GM21825 (cell line): ENCODE data around the gene ZNF311.

ENCODE experiments used
- ATAC-seq: cut with Tn5 transposase; IDR thresholded peaks from one replicate; pipeline ENCODE4 v1.9.1; 2021; ENCODE audit warnings: mild to moderate bottlenecking, moderate library complexity; ENCODE audit not compliant: unreplicated experiment

The ZNF311 gene

DNA sequence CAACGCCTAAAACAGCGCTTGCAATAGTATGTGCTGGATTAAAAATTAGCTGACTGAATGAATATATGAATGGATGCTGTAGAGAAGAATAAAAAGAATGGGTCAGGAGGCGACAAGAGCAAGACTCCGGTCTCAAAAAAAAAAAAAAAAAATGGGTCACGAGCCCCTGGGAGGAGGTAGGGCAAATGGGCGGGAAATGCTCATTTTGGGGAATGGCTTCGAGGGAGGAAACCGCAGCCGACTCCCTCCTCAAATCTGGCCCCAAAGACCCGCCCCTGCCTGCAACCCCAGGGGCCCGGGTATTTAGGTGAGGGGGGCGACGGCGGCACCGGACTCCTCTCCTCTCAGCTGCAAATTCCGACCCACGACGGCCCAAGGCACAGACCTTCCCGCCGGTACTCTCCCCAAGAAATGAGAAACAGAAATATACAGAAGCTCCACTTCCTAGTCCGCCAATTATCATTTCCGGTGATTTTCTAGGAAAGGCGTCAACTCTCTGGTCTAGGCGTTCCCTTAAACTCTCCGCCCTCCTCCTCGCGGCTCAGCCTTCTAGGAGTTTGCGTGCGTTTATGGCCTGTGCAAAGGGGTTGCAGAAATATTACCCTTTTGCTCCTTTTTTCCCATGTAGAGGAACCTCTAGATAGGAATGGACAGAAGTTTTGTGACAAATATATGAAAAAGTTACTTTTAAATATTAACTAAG is at the start of gene ZNF311:
ZNF311 (minus strand) TSS at position 133 of the 703 bp plus-strand sequence. CDS start 1,361 bp downstream, outside the sequence.
- ATAC-seq = no peak

DNA sequence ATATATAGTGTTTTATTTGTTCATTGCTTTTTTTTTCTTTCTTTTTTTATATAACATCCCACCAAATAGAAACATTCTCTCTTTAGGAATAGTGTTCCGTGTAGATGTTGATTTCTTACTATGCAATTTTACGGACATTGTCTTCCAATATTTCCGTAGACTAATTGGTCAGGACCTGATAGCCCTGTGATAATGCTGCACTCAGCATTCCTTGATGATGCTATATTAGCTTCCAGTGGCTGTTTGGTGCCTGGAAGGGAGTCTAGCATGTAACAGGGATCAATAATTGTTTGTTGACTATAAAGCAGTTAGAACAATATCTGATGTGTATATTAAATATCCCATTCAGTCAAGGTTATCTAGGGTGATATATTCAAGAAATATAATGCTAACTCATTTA is 46.6 kb upstream of the ZNF311 start:
- no peak for ATAC-seq

DNA sequence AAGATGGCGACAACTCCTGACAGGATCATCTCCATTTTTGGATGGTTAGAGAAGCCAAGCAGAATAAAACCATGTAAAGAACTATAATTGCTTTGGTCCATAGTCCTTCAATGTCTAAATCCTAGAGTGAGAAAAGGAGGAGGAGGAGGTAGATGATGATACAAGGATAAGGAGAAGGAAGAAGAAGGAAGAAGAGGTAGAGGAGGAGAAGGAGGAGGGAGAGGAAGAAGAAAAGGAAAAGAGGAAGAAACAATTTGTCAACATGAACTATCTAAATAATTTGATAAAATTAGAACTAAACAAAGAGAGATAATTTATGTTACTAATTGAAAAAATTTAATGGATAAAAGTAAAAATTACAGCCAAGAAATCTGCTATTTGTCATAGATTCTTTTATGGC is 40.0 kb upstream of the ZNF311 start, which contains the start of gene OR2W1:
OR2W1 (minus strand) TSS at position 101 of the 400 bp plus-strand sequence; CDS start at position 101, 0 bp downstream.
- no peak for ATAC-seq

DNA sequence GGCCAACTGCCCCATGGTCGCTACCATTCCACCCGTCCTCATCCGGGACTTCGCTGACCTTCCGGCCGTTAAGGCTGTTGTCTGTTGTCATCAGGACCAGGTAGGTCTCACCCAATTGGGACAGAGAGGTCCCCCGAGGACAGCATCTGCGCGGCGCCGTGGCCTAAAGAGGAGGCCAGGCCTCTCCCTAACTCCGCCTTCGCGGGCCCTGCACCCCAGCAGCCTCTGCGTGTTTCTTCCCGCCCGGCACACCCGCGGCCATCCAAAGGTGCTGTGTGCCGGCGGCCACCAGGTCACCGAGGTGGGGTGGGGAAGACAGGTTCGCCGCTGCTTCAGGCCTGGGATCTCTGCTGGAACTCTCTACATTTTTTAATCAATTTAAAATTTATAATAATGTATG is 30.8 kb upstream of the ZNF311 start:
- ATAC-seq = no peak

DNA sequence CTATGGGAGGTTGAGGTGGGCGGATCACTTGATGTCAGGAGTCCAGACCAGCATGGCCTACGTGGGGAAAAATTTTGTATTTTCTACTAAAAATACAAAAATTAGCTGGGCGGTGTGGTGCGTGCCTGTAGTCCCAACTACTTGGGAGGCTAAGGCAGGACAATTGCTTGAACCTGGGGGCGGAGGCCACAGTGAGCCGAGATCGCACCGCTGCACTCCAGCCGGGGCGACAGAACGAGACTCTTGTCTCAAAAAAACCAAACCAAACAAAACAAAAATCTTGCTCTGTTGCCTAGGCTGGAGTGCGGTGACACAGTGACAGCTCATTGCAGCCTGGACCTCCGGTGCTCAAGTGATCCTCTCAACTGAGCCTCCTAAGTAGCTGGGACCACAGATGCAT is 23.7 kb upstream of the ZNF311 start:
- ATAC-seq = no peak

DNA sequence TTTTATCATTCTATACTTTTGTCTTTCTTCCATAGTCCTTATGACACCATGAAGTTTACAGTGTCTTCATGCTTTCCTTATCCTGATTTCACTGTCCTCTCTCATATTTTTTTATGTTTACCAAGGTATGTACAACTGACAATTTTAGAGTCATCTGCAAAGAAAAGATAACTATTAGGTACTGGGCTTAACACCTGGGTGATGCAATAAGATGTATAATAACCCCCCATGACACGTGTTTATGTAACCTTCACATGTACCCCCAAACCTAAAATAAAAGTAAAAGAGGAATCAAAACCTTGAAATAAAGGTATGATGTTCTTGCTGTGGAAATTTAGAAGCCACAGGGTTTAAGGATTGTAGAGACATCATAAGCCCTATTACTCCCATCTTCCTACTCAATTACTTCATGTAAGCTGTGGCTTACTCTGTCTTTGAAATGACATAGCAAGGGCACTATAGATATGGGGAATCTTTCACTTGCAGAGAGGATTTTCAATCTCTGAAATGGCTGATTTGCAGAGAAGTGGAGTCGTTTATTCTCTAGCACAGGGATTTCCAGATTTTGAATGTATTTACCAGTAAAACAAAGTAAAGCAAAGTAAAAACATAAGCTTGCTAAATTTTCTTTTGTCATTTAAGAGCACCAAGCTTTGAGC is 20.9 kb upstream of the ZNF311 start:
- no peak for ATAC-seq

DNA sequence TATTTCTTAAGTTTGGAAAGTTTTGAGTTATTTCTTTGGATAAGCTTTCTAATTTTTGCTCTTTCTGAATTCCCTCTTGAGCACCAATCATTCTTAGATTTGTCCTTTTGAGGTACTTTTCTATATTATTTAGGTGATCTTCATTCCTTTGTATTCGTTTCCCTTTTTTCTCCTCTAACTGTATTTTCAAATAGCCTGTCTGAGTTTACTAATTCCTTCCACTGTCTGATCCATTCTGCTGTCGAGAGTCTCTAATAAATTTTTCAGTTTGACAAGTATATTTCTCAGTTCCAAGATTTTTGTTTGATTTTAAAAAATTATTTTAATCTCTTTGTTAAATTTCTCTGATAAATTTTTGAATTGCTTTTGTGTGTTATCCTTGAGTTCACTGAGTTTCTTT is 16.3 kb upstream of the ZNF311 start:
- no peak for ATAC-seq

DNA sequence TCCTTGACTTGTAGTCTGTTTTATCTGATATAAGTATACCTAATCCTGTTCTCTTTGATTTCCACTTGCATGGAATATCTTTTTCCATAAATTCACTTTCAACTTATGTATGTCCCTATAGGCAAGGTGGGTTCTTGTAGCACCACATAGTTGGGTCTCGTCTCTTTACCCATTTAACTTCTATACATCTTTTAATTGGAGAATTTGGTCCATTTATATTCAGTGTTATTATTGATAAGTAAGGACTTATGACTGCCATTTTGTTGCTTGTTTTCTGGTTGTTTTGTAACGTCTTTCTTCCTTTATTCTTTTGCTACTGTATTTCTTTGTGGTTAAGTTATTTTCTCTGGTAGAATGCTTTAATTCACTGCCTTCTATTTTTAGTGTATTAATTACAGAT is 14.5 kb upstream of the ZNF311 start:
- no peak for ATAC-seq

DNA sequence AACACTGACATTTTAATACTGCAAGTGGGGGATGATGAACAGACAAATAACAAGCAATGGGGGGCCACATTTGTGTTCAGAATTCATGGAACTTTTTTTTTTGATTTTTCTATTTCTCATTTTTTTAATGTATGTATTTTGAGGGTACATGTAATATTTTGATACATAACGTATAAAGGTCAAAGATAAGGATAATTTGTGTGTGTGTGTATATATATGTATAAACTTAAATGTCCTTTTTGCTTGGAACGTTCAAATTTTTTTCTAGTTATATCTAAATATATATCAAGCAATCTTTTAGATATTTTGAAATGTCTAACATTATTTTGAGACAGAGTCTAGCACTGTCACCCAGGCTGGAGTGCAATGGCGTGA is 12.3 kb upstream of the ZNF311 start:
- ATAC-seq = no peak

DNA sequence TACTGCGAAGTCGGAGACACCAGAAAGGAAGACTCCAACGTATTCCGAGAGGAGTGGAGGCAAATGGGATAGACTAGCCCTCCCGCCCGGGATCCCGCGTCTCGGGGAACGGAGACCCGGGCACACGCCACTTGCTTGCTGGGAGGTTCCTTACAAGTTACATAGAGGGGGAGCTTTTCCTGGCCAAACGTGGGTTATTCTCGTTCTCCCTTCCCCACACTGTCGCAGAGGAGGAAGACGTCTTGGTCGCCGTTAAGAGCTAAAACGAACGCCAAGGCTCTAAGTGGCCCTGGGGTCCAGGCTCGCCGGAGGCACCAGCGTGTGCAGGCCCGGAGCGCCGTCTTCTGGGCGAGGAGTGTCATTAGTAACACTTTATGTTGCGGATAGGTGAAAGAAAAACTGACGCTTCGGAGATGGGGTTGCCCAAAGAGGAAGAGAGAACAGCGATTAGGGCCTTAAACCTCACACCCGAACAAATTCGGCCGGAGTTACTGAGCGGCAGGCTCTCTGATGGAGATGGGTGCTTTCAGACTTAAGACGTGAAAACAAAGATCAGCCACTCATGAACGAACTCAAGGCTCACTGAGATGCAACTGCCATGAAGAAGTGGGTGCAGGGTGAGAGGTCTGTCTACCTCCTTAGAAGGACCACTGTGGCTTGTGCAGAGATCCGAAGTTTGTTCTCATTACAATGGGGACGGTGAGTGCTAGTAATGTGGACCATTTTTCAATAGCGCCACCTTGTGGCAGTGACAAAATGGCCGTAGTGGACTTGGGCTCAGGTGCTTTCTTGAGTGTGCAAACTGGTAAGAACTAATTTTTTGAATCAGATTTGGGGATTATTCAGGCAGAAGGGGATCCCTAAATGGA is 11.7 kb upstream of the ZNF311 start:
- ATAC-seq = peak; percentile 67

DNA sequence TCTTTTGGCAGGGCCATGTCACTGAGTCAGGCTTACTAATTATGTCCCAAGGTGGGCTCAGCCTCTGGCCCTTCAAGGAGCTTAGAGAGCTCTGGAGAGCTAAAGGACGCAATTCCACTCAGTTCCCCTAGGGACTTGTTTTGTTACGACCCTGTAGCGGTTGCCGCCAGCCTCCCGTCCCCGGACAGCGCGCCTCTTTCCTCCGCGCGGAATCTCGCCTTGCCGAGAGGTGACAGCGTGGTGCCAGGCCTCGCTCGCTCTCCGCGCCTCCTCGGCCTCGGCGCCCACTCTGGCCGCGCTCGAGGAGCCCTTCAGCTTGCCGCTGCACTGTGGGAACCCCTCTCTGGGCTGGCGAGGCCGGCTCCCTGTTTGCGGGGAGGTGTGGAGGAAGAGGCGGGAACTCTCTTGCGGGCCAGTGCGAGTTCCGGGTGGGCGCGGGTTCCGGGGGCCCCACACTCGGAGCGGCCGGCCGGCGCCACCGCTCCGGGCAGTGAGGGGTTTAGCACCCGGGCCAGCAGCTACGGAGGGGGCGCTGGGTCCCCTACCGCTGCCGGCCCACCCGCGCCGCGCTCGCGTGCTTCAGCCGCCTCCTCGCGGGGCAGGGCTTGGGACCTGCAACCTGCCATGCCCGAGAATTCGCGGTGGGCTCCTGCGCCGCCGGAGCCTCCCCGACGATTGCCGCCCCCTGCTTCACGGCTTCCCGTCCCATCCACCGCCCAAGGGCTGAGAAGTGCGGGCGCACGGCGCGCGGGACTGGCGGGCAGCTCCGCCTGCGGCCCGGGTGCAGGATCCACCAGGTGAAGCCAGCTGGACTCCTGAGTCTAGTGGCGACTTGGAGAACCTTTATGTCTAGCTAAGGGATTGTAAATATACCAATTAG is 9.9 kb upstream of the ZNF311 start:
- ATAC-seq = no peak

DNA sequence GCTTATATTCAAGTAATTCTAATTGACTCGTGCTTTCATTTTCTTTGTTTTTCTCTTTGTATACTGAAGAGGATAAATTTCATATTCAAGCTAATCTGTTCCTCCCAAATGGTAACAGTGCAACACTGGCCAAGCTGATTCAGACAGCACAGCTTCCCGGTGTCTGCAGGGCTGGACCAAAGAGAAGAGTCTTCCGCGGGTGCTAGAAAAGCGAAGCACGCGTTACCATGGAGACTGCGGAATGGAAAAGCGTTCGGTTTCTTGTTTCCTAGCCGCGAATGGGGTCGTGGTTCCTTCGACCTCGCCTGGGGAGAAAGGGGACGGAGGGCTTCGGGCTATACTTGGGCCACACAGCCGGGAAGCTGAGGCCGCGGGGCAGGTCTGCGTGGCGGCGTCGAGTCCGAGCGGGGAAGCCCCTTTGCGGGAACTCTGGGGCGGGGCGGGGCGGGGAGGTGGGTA is 6.2 kb upstream of the ZNF311 start:
- no peak for ATAC-seq

DNA sequence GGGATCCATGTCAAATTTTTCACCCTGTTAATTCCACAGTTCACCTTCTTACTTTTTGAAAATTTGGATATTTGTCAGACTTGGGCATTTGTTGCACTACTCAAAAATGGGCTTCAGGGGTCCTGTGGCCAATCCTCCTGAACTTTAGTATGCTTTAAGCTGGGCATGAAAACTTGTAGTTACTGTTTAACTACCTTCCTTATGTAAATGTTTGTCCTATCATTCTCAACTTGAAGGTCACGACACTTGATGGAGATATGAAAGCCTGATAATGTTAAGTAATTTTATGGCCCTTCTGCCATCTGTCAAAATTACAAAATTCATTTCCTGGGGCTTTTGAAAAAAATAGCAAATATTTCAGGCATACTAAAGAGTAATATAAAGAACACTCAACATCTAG is 4.2 kb upstream of the ZNF311 start:
- no peak for ATAC-seq

DNA sequence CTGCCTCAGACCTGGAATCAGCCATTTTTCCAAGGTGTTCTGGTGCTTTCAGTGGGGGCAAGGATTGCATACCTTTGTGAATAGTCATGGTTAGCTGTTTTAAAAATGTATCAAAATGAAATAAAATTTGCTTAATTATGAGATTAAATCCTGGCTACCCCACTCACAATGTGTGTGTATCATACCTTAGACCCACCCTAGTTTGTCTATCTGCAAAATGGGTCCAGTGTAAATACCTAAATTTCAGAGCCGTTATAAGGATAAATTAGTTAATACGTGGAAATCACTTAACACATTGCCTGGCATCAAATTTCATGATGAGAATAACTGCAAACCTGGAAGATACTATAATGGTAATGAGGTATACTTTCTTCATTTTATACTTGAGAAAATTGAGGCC is 3.0 kb upstream of the ZNF311 start:
- ATAC-seq = no peak

DNA sequence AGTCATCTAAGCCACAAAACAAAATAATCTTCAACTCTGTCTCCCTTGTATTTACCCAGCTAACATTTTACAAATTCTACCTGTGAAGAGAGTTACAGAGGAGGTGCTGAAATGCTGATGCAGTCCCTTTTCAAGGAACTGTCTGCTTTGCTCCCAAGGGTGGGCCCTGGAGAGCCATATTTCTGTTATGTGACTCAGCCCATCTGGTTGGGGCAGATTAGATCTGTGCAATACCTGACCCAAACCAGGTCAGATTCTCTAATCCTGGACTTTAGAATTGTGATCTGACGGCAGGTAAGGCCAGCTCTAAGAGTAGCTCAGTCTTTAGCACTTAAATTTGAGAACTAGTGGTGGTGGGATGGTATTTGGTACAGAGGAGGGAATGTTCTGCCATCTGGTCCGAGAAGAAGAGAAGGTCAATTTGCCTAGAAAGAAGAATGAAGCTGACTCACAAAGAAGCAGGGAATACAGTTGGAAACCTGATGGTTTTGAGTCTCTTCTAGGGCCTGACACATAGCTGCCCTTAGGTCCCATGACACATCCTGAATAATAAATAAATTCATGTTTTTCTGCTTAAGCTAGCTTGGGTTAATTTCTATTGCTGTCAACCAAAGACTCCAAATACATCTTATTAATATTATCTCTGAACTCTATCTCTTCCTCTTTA is 8.1 kb downstream of the ZNF311 start:
- no peak for ATAC-seq

DNA sequence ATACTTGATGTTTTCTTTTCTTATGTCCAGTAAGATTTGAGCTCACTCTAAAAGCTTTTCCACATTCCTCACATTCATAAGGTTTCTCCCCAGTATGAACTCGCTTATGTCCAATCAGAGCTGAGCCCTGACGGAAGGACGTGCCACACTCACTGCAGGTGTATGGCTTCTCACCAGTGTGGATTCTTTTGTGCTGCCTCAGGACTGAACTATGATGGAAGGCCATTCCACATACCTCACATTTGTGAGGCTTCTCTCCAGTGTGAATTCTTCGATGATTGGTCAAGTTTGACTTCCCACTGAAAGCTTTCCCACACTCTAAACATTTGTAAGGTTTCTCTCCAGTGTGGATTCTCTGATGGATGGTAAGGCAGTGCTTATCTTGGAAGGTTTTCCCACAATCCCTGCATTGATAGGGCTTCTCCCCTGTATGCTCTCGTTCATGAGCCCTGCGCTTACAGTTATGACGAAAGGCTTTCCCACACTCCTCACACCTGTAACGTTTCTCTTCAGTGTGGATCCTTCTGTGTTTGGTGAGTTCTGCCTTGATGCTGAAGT is 9.9 kb downstream of the ZNF311 start:
- no peak for ATAC-seq

DNA sequence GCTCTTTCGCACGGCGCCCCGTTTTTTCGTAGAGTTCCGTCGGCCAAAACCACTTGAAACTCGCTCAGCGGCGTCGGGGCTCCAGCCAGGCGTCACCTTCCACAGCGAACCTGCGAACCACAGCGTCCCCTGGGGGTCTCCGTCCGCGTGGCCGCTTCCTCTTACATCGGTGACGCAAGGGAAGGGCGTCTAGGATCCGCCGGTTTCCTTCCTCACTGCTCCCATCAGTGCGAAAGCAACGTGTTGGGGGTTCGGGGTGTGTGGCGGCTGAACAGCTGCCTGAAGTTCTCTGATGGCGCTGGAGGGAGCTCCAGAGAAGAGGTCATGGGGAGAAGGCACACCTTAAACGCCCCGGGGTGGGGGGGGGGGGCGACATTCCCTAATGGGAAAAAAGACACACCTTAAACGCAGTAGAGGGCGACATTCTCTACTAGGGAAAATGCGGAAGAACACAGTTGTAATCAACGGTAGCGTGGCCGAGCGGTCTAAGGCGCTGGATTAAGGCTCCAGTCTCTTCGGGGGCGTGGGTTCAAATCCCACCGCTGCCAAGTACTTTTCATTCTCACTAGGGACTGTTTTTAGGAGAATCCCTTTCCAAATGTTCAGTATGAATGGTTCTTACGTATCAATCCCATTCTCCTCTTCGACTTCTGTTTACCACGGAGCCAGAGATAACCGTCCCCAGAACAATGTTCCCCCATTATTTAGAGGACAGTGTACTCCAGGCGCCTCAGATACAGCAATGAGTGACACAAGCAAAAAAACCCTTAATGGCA is 16.4 kb downstream of the ZNF311 start:
- peak; percentile 53 for ATAC-seq

DNA sequence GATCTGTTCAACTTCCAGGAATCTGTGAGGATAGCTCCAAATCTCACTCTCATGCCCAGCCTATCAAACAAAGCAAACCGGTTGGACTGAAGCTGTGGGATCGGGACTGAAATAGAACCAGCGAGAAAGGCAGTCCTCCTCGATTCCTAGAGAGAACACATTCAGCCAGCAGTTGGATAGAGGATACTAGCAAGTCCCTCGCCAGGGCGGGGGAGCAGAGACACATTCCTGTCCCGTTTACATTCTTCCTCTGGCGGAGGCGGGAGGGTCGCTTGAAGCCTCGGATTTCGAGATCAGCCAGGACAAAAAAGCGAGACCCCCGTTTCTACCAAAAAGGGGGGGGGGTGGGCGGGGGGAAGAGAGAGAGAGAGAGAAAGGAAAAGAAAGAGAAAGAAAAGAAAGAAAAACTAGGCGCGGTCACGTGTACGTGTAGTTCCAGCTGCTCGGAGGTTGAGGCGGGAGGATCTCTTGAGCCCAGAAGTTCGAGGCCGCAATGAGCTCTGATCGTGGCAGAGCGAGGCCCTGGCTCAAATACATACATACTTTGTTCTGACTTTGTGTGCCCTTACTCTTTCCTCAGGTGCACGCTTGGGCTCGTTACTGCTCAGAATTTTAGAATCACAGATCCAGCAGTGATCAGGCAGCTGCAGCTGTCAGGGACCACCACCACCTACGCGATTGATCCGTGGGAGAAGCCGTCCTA is 19.5 kb downstream of the ZNF311 start:
- ATAC-seq = no peak
